MM.1S (cell line): ENCODE data around the gene PARK7.

Experiments used
- DNase-seq: peaks from one replicate; pipeline ENCODE4 v3.0.0-alpha.2; 2015
- H2AFZ ChIP-seq: fragments of 300-600 bp; sonication (generic); 2 replicates; pipeline ENCODE4 v1.6.0; 2016; ENCODE audit warnings: antibody characterized with exemption, low read length
- H3F3A ChIP-seq: fragments of 300-600 bp; sonication (generic); 2 replicates; pipeline ENCODE4 v1.6.1; 2016; ENCODE audit warnings: mild to moderate bottlenecking, antibody characterized with exemption, low read length, moderate library complexity, mixed read lengths; ENCODE audit not compliant: insufficient read depth
- H3K27ac ChIP-seq: fragments of 300-600 bp; sonication (generic); 2 replicates; pipeline ENCODE4 v1.5.1; 2016; ENCODE audit warnings: mild to moderate bottlenecking, low read length
- H3K27me3 ChIP-seq: fragments of 300-600 bp; sonication (generic); replicated peaks from 2 replicates; pipeline ENCODE4 v1.6.0; 2016; ENCODE audit warnings: low read length; ENCODE audit not compliant: insufficient read depth
- H3K36me3 ChIP-seq: fragments of 300-600 bp; sonication (generic); replicated peaks from 2 replicates; pipeline ENCODE4 v1.6.1; 2016; ENCODE audit warnings: mild to moderate bottlenecking, low read length, mixed read lengths; ENCODE audit not compliant: insufficient read depth
- H3K4me1 ChIP-seq: fragments of 300-600 bp; sonication (generic); 2 replicates; pipeline ENCODE4 v1.6.1; 2016; ENCODE audit warnings: low read length, mixed read lengths
- H3K4me2 ChIP-seq: fragments of 300-600 bp; sonication (generic); 2 replicates; pipeline ENCODE4 v1.6.0; 2016; ENCODE audit warnings: low read depth, low read length
- H3K4me3 ChIP-seq: fragments of 300-600 bp; sonication (generic); 2 replicates; pipeline ENCODE4 v1.5.1; 2016; ENCODE audit warnings: low read length, mixed read lengths
- H3K79me2 ChIP-seq: fragments of 300-600 bp; sonication (generic); 2 replicates; pipeline ENCODE4 v1.6.1; 2016; ENCODE audit warnings: mixed run types, low read length, mixed read lengths
- H3K9ac ChIP-seq: fragments of 300-600 bp; sonication (generic); 2 replicates; pipeline ENCODE4 v1.6.1; 2016; ENCODE audit warnings: low read length, mixed read lengths
- H3K9me2 ChIP-seq: fragments of 300-600 bp; sonication (generic); replicated peaks from 2 replicates; pipeline ENCODE4 v1.6.1; 2016; ENCODE audit warnings: mild to moderate bottlenecking, low read length, mixed read lengths; ENCODE audit not compliant: insufficient read depth
- H3K9me3 ChIP-seq: fragments of 300-600 bp; sonication (generic); replicated peaks from 2 replicates; pipeline ENCODE4 v1.6.1; 2016; ENCODE audit warnings: mild to moderate bottlenecking, low read length, mixed read lengths; ENCODE audit not compliant: insufficient read depth
- H4K20me1 ChIP-seq: fragments of 300-600 bp; sonication (generic); 2 replicates; pipeline ENCODE4 v1.6.1; 2016; ENCODE audit warnings: mild to moderate bottlenecking, low read length, moderate library complexity, mixed read lengths; ENCODE audit not compliant: insufficient read depth
- EZH2 ChIP-seq: fragments of 300-600 bp; sonication (generic); optimal IDR thresholded peaks from 2 replicates; pipeline ENCODE3; 2017; ENCODE audit warnings: low read depth, mild to moderate bottlenecking, antibody characterized with exemption, low read length, mixed read lengths
- EZH2phosphoT487 ChIP-seq: fragments of 300-600 bp; sonication (generic); IDR thresholded peaks from 2 replicates; pipeline ENCODE4 v1.6.1; 2018; ENCODE audit warnings: antibody characterized with exemption, low read length
- TF ChIP-seq, protein P1 (sequence below): fragments of 300-600 bp; sonication (generic); IDR thresholded peaks from 2 replicates; pipeline ENCODE4 v1.5.1; 2016; ENCODE audit warnings: antibody characterized with exemption, low read length, mixed read lengths

PARK7 gene

DNA sequence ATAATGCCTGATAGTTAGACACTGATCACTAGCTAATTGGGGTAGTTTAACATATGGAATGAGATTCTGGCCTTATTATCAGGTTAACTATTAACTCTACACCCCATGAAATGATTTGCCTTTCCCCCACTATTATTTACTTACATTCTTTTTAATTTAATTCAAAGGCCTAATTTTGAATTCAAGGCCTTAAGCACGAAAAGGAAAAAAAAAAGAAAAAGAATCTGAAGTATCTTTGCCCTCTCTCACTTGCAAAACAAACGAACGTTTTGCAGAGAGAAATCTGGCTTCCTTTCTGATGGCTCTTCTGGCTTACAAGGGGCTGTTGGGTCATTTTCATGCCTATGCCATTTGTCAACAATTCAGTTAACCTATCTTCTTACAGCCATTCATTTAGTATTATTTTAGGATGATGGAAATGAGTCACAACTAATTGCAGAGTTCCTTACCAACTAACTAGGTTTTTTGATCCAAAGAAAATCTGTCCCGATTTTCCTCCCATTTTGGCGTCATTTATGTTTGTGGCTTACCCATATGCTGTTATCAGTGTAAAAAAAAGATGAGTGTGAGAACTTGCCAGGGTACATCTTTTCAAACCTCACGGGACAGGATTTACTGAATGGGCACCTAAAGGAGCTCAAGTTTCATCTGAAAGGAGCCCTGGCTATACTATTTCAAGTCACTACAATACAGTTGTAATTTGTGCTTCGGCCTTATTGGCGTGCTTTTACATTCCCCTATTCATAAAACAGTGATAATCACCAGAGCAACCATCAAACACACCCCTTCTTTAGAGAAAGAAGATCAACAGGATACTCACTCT is 66.4 kb downstream of the PARK7 start:
- Histone ChIP-seq H3K9me2 (no peaks in the 10 kb centered on the region), H3K4me3 (no peak overlapping the region), H3K9me3 (no peaks in the 10 kb centered on the region), H3K4me1 (no peaks in the 10 kb centered on the region), H3K27ac (no peak overlapping the region), H3K36me3 (no peaks in the 10 kb centered on the region), H3K27me3 (peaks cover 20% of the 10 kb centered on the region), H3K79me2 (no peaks in the 10 kb centered on the region), H3F3A (no peaks in the 10 kb centered on the region), H2AFZ (no peak overlapping the region), H3K9ac (no peak overlapping the region), H3K4me2 (no peak overlapping the region), H4K20me1 (no peaks in the 10 kb centered on the region)
- TF ChIP-seq EZH2phosphoT487 (no peak), EZH2 (no peak)
- TF ChIP-seq, protein P1, sequence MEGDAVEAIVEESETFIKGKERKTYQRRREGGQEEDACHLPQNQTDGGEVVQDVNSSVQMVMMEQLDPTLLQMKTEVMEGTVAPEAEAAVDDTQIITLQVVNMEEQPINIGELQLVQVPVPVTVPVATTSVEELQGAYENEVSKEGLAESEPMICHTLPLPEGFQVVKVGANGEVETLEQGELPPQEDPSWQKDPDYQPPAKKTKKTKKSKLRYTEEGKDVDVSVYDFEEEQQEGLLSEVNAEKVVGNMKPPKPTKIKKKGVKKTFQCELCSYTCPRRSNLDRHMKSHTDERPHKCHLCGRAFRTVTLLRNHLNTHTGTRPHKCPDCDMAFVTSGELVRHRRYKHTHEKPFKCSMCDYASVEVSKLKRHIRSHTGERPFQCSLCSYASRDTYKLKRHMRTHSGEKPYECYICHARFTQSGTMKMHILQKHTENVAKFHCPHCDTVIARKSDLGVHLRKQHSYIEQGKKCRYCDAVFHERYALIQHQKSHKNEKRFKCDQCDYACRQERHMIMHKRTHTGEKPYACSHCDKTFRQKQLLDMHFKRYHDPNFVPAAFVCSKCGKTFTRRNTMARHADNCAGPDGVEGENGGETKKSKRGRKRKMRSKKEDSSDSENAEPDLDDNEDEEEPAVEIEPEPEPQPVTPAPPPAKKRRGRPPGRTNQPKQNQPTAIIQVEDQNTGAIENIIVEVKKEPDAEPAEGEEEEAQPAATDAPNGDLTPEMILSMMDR = no peak
- DNase-seq = no peak

GRCh38 chr1:8028571-8028910 is 67.0 kb downstream of the PARK7 start:
- Histone ChIP-seq H3K4me1 (no peaks in the 10 kb centered on the region), H3K9me2 (no peaks in the 10 kb centered on the region), H3K9me3 (no peaks in the 10 kb centered on the region), H3K27ac (no peak overlapping the region), H3K36me3 (no peaks in the 10 kb centered on the region), H2AFZ (no peak overlapping the region), H3K27me3 (peaks cover 20% of the 10 kb centered on the region), H3K4me2 (no peak overlapping the region), H4K20me1 (no peaks in the 10 kb centered on the region), H3K79me2 (no peaks in the 10 kb centered on the region), H3F3A (no peaks in the 10 kb centered on the region), H3K9ac (no peak overlapping the region), H3K4me3 (no peak overlapping the region)
- TF ChIP-seq EZH2phosphoT487 = no peak
- TF ChIP-seq, protein P1 = no peak
- TF ChIP-seq EZH2 = no peak
- DNase-seq = no peak

DNA sequence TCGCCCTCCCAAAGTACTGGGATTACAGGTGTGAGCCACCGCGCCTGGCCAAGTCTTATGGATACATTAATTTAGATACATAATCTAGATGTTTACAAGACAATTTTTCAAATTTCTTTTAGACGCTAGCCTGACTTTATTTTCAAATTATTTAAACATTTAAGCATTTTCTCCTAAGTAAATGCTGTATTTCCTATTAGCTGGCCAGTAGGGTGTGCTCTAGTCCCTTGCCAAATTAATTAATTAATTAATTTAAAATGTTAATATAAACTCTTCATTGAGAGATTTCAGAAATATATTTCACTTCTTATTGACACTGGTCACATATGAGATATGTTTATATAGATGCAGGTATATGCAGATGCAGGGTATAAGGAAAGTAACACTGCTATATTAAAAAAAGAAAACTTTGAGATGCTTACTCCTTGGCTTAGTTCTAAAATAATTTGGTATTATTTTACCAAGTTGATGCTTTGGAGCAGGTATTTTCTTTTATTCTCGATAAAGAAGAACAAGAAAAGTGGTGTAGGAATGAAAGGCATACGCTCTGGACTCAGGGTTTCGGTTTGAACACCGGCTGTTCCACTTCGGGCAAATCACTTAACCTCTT is 69.8 kb downstream of the PARK7 start:
- no peaks in the 10 kb centered on the region for H3K9me3 ChIP-seq
- TF ChIP-seq, protein P1 = peak; percentile 26; the same call in 1 of the 2 replicates
- TF ChIP-seq EZH2 = no peak
- H2AFZ ChIP-seq = no peak overlapping the region
- no peaks in the 10 kb centered on the region for H3F3A ChIP-seq
- H3K27me3 ChIP-seq = peaks cover 20% of the 10 kb centered on the region
- peak; percentile 23 for DNase-seq
- no peaks in the 10 kb centered on the region for H3K4me1 ChIP-seq
- no peak overlapping the region for H3K4me2 ChIP-seq
- H3K4me3 ChIP-seq = no peak overlapping the region
- no peaks in the 10 kb centered on the region for H3K36me3 ChIP-seq
- H3K9ac ChIP-seq = no peak overlapping the region
- no peaks in the 10 kb centered on the region for H3K9me2 ChIP-seq
- H4K20me1 ChIP-seq = no peaks in the 10 kb centered on the region
- H3K27ac ChIP-seq = no peak overlapping the region
- H3K79me2 ChIP-seq = no peaks in the 10 kb centered on the region
